Activated CD4-positive, alpha-beta T cell treated with anti-CD3 and anti-CD28 coated beads for 4 hours (primary cell): ENCODE results near the gene RBM15B.
"Not testable (repeated sequence)": the region's sequence is repeated elsewhere in the genome, so short reads cannot be mapped to it uniquely, and the experiment has no call there.

Experiments used
- DNase-seq, 2 donors: peaks; one replicate each; pipeline ENCODE4 v3.0.0-alpha.2; 2020

The RBM15B gene

GRCh38 chr3:51379746-51380455, 11.2 kb upstream of the RBM15B start:
- DNase-seq: no peak

- DNase-seq: no peak
Measured at GRCh38 chr3:51380601-51381332, 10.3 kb upstream of the RBM15B start.

- no peak for DNase-seq
Measured at GRCh38 chr3:51381333-51381705, 9.8 kb upstream of the RBM15B start.

GRCh38 chr3:51382076-51382745, 8.9 kb upstream of the RBM15B start:
- no peak for DNase-seq

- DNase-seq: no peak
Measured at GRCh38 chr3:51382947-51383578, 8.0 kb upstream of the RBM15B start.

- no peak for DNase-seq
Measured at GRCh38 chr3:51384055-51384725, 6.9 kb upstream of the RBM15B start.

- peak; percentile 94 to 98 for DNase-seq
Measured at GRCh38 chr3:51384726-51385473, 6.2 kb upstream of the RBM15B start, which contains the start of gene MANF. Gene MANF, plus strand, starts transcription at chr3:51385291. Its CDS starts 52 bp downstream, at chr3:51385343.

GRCh38 chr3:51385621-51386091, 5.4 kb upstream of the RBM15B start:
- no peak for DNase-seq

- no peak for DNase-seq
Measured at GRCh38 chr3:51386159-51386851, 4.8 kb upstream of the RBM15B start.

- no peak for DNase-seq
Measured at GRCh38 chr3:51386852-51387229, 4.2 kb upstream of the RBM15B start.

GRCh38 chr3:51387281-51387680, 3.8 kb upstream of the RBM15B start:
- DNase-seq: not testable (repeated sequence)

GRCh38 chr3:51388286-51389029, 2.6 kb upstream of the RBM15B start:
- no peak for DNase-seq

- peak; percentile 52 to 66 for DNase-seq
Measured at GRCh38 chr3:51389423-51390183, 1.5 kb upstream of the RBM15B start.

GRCh38 chr3:51390246-51391074, 625 bp upstream of the RBM15B start:
- no peak for DNase-seq

GRCh38 chr3:51391566-51392354, 675 bp downstream of the RBM15B start:
- DNase-seq: peak; percentile 49 to 65

GRCh38 chr3:51392355-51393133, 1.5 kb downstream of the RBM15B start:
- DNase-seq: no peak

- DNase-seq: no peak
Measured at GRCh38 chr3:51393134-51393495, 2.0 kb downstream of the RBM15B start.
